HepG2 (cell line): Measurements from ENCODE around the gene AP3B1. TPM values are rescaled to one million over a fixed set of nuclear protein-coding genes. Genes with fewer than 3 reads are reported as not detected.

ENCODE experiments used
- DNMT3B ChIP-seq: conservative IDR thresholded peaks from 2 replicates; pipeline ENCODE4 v1.6.1; 2016; ENCODE audit warnings: missing biosample characterization, control low read depth
- HDAC6 ChIP-seq: fragments of 200-600 bp; sonication (generic); IDR thresholded peaks from 2 replicates; pipeline ENCODE4 v1.7.0; 2017; ENCODE audit warnings: mild to moderate bottlenecking, antibody characterized with exemption, low read length, low read depth
- HMGA1 ChIP-seq: sonication (generic); formaldehyde crosslinking; conservative IDR thresholded peaks from 2 replicates; pipeline ENCODE4 v1.4.0; 2020; ENCODE audit warnings: missing genetic modification reagents
- RAD21 ChIP-seq: fragments of 450-650 bp; formaldehyde crosslinking; IDR thresholded peaks from 2 replicates; pipeline ENCODE4 v1.5.0; 2020; ENCODE audit warnings: mild to moderate bottlenecking
- ZFP62 ChIP-seq: sonication (generic); formaldehyde crosslinking; IDR thresholded peaks from 2 replicates; pipeline ENCODE4 v1.4.0; 2020; ENCODE audit warnings: missing genetic modification reagents
- ZIK1 ChIP-seq: sonication (generic); formaldehyde crosslinking; IDR thresholded peaks from 2 replicates; pipeline ENCODE4 v1.5.0; 2020; ENCODE audit warnings: mild to moderate bottlenecking, low read depth, missing genetic modification reagents, borderline replicate concordance
- ZNF142 ChIP-seq: sonication (generic); formaldehyde crosslinking; IDR thresholded peaks from 2 replicates; pipeline ENCODE4 v1.4.0; 2020; ENCODE audit warnings: missing genetic modification reagents
- ZNF446 ChIP-seq: sonication (generic); formaldehyde crosslinking; IDR thresholded peaks from 2 replicates; pipeline ENCODE4 v1.5.0; 2020; ENCODE audit warnings: mild to moderate bottlenecking, missing genetic modification reagents
- ZNF746 ChIP-seq: sonication (generic); formaldehyde crosslinking; IDR thresholded peaks from 2 replicates; pipeline ENCODE4 v1.8.0; 2022; ENCODE audit warnings: mild to moderate bottlenecking, missing genetic modification reagents
- polyA plus RNA-seq, 8 experiments: library from polyadenylated mRNA; depleted of rRNA in 3 of 8; stranded (reverse) in 7 of 8; unstranded in 1 of 8; fragments of >200 nt; fragmentation: Illumina TruSeq in 4 of 8; extraction: Trizol in 4 of 8; gene quantifications; 2 replicates each; pipeline versions ENCODE4 v1.2.1 to v1.2.3, GENCODE V29; 2011 to 2016; ENCODE audit warnings: low read depth in 4 of 8, missing spikeins in 1 of 8, mixed read lengths in 1 of 8; ENCODE audit not compliant: insufficient read depth in 1 of 8
- total RNA-seq, 5 experiments: library from RNA; depleted of rRNA; stranded (reverse); fragments of >200 nt; fragmentation: Illumina TruSeq; extraction: Trizol; gene quantifications; 2 replicates each; pipeline ENCODE4 v1.2.3, GENCODE V29; 2016; ENCODE audit warnings: low read depth in 1 of 5
- TF ChIP-seq, protein P1 (sequence below): sonication (generic); formaldehyde crosslinking; IDR thresholded peaks from 2 replicates; pipeline ENCODE4 v1.4.0; 2020; ENCODE audit warnings: missing genetic modification reagents
- TF ChIP-seq, protein P2 (sequence below): sonication (generic); formaldehyde crosslinking; IDR thresholded peaks from 2 replicates; pipeline ENCODE4 v1.5.1; 2020; ENCODE audit warnings: missing genetic modification reagents, mild to moderate bottlenecking, borderline replicate concordance
- TF ChIP-seq, protein P3 (sequence below): IDR thresholded peaks from 2 replicates; pipeline ENCODE4 v1.4.0; 2020; ENCODE audit warnings: mild to moderate bottlenecking, missing genetic modification reagents

Gene AP3B1
- total and polyA plus RNA-seq, 2 of the 13 experiments (the other 11 are each of a cell fraction or from before 2014, with no cell fraction given), result 37.7 to 51.2 TPM

GRCh38 chr5:78295035-78295961 lies 800 bp upstream of the AP3B1 start (continued):
- TF ChIP-seq, protein P1, sequence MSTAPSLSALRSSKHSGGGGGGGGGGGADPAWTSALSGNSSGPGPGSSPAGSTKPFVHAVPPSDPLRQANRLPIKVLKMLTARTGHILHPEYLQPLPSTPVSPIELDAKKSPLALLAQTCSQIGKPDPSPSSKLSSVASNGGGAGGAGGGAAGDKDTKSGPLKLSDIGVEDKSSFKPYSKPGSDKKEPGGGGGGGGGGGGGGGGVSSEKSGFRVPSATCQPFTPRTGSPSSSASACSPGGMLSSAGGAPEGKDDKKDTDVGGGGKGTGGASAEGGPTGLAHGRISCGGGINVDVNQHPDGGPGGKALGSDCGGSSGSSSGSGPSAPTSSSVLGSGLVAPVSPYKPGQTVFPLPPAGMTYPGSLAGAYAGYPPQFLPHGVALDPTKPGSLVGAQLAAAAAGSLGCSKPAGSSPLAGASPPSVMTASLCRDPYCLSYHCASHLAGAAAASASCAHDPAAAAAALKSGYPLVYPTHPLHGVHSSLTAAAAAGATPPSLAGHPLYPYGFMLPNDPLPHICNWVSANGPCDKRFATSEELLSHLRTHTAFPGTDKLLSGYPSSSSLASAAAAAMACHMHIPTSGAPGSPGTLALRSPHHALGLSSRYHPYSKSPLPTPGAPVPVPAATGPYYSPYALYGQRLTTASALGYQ (CRISPR knock-in tag), result no peak
- no peak for TF ChIP-seq RAD21 (CRISPR knock-in tag)
- TF ChIP-seq, protein P2, sequence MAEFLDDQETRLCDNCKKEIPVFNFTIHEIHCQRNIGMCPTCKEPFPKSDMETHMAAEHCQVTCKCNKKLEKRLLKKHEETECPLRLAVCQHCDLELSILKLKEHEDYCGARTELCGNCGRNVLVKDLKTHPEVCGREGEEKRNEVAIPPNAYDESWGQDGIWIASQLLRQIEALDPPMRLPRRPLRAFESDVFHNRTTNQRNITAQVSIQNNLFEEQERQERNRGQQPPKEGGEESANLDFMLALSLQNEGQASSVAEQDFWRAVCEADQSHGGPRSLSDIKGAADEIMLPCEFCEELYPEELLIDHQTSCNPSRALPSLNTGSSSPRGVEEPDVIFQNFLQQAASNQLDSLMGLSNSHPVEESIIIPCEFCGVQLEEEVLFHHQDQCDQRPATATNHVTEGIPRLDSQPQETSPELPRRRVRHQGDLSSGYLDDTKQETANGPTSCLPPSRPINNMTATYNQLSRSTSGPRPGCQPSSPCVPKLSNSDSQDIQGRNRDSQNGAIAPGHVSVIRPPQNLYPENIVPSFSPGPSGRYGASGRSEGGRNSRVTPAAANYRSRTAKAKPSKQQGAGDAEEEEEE (CRISPR knock-in tag), result no peak
- no peak for TF ChIP-seq HDAC6
- no peak for TF ChIP-seq ZIK1 (CRISPR knock-in tag)
- no peak for TF ChIP-seq ZFP62
- no peak for TF ChIP-seq ZNF746 (CRISPR knock-in tag)
- no peak for TF ChIP-seq DNMT3B
- TF ChIP-seq, protein P3, sequence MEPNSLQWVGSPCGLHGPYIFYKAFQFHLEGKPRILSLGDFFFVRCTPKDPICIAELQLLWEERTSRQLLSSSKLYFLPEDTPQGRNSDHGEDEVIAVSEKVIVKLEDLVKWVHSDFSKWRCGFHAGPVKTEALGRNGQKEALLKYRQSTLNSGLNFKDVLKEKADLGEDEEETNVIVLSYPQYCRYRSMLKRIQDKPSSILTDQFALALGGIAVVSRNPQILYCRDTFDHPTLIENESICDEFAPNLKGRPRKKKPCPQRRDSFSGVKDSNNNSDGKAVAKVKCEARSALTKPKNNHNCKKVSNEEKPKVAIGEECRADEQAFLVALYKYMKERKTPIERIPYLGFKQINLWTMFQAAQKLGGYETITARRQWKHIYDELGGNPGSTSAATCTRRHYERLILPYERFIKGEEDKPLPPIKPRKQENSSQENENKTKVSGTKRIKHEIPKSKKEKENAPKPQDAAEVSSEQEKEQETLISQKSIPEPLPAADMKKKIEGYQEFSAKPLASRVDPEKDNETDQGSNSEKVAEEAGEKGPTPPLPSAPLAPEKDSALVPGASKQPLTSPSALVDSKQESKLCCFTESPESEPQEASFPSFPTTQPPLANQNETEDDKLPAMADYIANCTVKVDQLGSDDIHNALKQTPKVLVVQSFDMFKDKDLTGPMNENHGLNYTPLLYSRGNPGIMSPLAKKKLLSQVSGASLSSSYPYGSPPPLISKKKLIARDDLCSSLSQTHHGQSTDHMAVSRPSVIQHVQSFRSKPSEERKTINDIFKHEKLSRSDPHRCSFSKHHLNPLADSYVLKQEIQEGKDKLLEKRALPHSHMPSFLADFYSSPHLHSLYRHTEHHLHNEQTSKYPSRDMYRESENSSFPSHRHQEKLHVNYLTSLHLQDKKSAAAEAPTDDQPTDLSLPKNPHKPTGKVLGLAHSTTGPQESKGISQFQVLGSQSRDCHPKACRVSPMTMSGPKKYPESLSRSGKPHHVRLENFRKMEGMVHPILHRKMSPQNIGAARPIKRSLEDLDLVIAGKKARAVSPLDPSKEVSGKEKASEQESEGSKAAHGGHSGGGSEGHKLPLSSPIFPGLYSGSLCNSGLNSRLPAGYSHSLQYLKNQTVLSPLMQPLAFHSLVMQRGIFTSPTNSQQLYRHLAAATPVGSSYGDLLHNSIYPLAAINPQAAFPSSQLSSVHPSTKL (CRISPR knock-in tag), result no peak
- no peak for TF ChIP-seq HMGA1 (CRISPR knock-in tag)
- no peak for TF ChIP-seq ZNF446 (CRISPR knock-in tag)
- TF ChIP-seq ZNF142, result no peak
